ENCODE results near the gene IRF4. TPM values are rescaled to one million over a fixed set of nuclear protein-coding genes. Genes with fewer than 3 reads are reported as not detected.

The IRF4 gene
- total RNA-seq, 1 experiment from 2014 or later: 0.72 TPM

DNA sequence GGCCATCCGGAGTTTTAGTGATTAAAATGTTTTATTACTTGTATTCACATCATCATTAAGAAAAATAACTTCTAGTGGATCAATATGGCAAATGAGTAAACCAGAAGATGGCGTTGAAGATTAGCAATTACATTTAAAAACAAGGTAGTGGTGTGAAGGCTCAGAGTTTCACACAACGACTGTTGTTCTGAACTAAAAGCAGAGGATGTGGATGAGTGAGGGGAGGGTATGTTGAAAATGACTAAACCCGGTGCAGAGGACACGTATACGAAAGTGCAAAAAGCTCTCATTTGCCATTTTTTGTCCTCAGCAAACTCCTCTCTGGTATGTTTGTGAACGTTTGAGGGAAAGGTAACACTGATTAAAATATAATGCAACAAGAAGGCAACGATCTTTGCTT, 1.9 kb upstream of the IRF4 start:
- Histone ChIP-seq H3K4me1 (ENCODE audit: control insufficient read depth, insufficient read depth, low read length) (no peaks in the 10 kb centered on the region), H3K36me3 (ENCODE audit: control insufficient read depth, insufficient read depth, low read length) (no peaks in the 10 kb centered on the region), H3K27ac (ENCODE audit: low read length) (no peak overlapping the region), H3K4me3 (ENCODE audit: low read depth in 2 of 2, low read length in 2 of 2) (no peak overlapping the region), H3K9me3 (ENCODE audit: control insufficient read depth, insufficient read depth, low read depth, low read length) (no peaks in the 10 kb centered on the region), H3K27me3 (ENCODE audit: control insufficient read depth, insufficient read depth, low read length) (no peaks in the 10 kb centered on the region; the same call in 1 of the 2 replicates)
- intact Hi-C loops (cut with micrococcal nuclease; ENCODE audit: unreplicated experiment): no loop called here
- TF ChIP-seq TCF7L2 (IDR thresholded peaks at IDR 0.05; ENCODE audit: low read depth, low read length) (no peak), POLR2AphosphoS5 (IDR thresholded peaks at IDR 0.05; ENCODE audit: low read depth, low read length) (no peak), SIN3A (IDR thresholded peaks at IDR 0.05; ENCODE audit: borderline replicate concordance, insufficient read depth, low read depth, low read length) (no peak)
- TF ChIP-seq, protein P1, sequence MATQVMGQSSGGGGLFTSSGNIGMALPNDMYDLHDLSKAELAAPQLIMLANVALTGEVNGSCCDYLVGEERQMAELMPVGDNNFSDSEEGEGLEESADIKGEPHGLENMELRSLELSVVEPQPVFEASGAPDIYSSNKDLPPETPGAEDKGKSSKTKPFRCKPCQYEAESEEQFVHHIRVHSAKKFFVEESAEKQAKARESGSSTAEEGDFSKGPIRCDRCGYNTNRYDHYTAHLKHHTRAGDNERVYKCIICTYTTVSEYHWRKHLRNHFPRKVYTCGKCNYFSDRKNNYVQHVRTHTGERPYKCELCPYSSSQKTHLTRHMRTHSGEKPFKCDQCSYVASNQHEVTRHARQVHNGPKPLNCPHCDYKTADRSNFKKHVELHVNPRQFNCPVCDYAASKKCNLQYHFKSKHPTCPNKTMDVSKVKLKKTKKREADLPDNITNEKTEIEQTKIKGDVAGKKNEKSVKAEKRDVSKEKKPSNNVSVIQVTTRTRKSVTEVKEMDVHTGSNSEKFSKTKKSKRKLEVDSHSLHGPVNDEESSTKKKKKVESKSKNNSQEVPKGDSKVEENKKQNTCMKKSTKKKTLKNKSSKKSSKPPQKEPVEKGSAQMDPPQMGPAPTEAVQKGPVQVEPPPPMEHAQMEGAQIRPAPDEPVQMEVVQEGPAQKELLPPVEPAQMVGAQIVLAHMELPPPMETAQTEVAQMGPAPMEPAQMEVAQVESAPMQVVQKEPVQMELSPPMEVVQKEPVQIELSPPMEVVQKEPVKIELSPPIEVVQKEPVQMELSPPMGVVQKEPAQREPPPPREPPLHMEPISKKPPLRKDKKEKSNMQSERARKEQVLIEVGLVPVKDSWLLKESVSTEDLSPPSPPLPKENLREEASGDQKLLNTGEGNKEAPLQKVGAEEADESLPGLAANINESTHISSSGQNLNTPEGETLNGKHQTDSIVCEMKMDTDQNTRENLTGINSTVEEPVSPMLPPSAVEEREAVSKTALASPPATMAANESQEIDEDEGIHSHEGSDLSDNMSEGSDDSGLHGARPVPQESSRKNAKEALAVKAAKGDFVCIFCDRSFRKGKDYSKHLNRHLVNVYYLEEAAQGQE (IDR thresholded peaks at IDR 0.05; ENCODE audit: insufficient read depth in 1 of 2, low read depth in 2 of 2, low read length in 1 of 2): no peak
- TF ChIP-seq, protein P2, sequence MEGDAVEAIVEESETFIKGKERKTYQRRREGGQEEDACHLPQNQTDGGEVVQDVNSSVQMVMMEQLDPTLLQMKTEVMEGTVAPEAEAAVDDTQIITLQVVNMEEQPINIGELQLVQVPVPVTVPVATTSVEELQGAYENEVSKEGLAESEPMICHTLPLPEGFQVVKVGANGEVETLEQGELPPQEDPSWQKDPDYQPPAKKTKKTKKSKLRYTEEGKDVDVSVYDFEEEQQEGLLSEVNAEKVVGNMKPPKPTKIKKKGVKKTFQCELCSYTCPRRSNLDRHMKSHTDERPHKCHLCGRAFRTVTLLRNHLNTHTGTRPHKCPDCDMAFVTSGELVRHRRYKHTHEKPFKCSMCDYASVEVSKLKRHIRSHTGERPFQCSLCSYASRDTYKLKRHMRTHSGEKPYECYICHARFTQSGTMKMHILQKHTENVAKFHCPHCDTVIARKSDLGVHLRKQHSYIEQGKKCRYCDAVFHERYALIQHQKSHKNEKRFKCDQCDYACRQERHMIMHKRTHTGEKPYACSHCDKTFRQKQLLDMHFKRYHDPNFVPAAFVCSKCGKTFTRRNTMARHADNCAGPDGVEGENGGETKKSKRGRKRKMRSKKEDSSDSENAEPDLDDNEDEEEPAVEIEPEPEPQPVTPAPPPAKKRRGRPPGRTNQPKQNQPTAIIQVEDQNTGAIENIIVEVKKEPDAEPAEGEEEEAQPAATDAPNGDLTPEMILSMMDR (IDR thresholded peaks at IDR 0.05): no peak; the same call in 1 of the 2 replicates
- peak; percentile 15 for DNase-seq (ENCODE audit: low read depth, low spot score)
- no peak for ATAC-seq
- POLR2A ChIA-PET: no interaction called here
- in situ Hi-C loops (cut with HindIII; ENCODE audit: low pct_unique_long_range_greater_than_20kb, low sequenced_read_pairs): no loop called here
- CTCF ChIA-PET: no interaction called here
- no TSS peak for BruUV-seq (replicated peaks)

DNA sequence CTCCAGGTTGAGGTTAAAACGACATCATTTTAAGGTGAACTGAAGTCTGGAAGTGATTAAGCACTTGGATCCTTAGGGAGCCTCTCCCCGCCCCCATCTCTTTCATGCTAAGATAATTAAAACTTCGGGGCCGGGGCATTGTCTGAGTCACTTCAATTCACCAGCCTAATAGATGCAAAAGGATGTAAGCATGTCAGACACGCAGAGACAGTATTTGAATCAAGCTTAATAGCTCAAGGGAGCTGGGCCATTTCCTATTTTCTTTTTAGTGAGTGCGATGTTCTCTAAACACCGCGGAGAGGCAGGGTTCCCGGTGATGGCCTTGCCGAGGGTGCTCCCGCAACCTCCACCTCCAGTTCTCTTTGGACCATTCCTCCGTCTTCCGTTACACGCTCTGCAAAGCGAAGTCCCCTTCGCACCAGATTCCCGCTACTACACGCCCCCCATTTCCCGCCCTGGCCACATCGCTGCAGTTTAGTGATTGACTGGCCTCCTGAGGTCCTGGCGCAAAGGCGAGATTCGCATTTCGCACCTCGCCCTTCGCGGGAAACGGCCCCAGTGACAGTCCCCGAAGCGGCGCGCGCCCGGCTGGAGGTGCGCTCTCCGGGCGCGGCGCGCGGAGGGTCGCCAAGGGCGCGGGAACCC, 516 bp upstream of the IRF4 start:
- in situ Hi-C loops (cut with HindIII; ENCODE audit: low pct_unique_long_range_greater_than_20kb, low sequenced_read_pairs): no loop called here
- no peaks in the 10 kb centered on the region for H3K4me1 ChIP-seq (ENCODE audit: control insufficient read depth, insufficient read depth, low read length)
- CTCF ChIA-PET: no interaction called here
- POLR2A ChIA-PET: no interaction called here
- no peak overlapping the region for H3K4me3 ChIP-seq (ENCODE audit: low read depth in 2 of 2, low read length in 2 of 2)
- H3K27me3 ChIP-seq (ENCODE audit: control insufficient read depth, insufficient read depth, low read length): no peaks in the 10 kb centered on the region; the same call in 1 of the 2 replicates
- intact Hi-C loops (cut with micrococcal nuclease; ENCODE audit: unreplicated experiment): no loop called here
- no peaks in the 10 kb centered on the region for H3K9me3 ChIP-seq (ENCODE audit: control insufficient read depth, insufficient read depth, low read depth, low read length)
- no peaks in the 10 kb centered on the region for H3K36me3 ChIP-seq (ENCODE audit: control insufficient read depth, insufficient read depth, low read length)
- no TSS peak for BruUV-seq (replicated peaks)
- TF ChIP-seq, protein P1 (IDR thresholded peaks at IDR 0.05; ENCODE audit: insufficient read depth in 1 of 2, low read depth in 2 of 2, low read length in 1 of 2): no peak
- TF ChIP-seq, protein P2 (IDR thresholded peaks at IDR 0.05): no peak
- TF ChIP-seq SIN3A (IDR thresholded peaks at IDR 0.05; ENCODE audit: borderline replicate concordance, insufficient read depth, low read depth, low read length) (no peak), POLR2AphosphoS5 (IDR thresholded peaks at IDR 0.05; ENCODE audit: low read depth, low read length) (no peak), TCF7L2 (IDR thresholded peaks at IDR 0.05; ENCODE audit: low read depth, low read length) (no peak)
- no peak overlapping the region for H3K27ac ChIP-seq (ENCODE audit: low read length)
- no peak for DNase-seq (ENCODE audit: low read depth, low spot score)
- ATAC-seq: no peak

Data from Panc1 (cell line).